ENCODE data around the gene ARMS2.

- TF ChIP-seq CTCF (conservative IDR thresholded peaks at IDR 0.05): no peak
- TF ChIP-seq ZFX (IDR thresholded peaks at IDR 0.05): no peak
Measured at GRCh38 chr10:122481296-122482056, 27.0 kb downstream of the ARMS2 start.
